Measurements from ENCODE around the gene MAGEB17.

MAGEB17 gene

GRCh38 chrX:16207634-16208033 lies 40.4 kb downstream of the MAGEB17 start:
- in situ Hi-C loops (cut with MboI; ENCODE audit: low sequenced_read_pairs) = no loop called here

GRCh38 chrX:16208601-16209000 lies 41.3 kb downstream of the MAGEB17 start:
- in situ Hi-C loops (cut with MboI; ENCODE audit: low sequenced_read_pairs) = no loop called here

DNA sequence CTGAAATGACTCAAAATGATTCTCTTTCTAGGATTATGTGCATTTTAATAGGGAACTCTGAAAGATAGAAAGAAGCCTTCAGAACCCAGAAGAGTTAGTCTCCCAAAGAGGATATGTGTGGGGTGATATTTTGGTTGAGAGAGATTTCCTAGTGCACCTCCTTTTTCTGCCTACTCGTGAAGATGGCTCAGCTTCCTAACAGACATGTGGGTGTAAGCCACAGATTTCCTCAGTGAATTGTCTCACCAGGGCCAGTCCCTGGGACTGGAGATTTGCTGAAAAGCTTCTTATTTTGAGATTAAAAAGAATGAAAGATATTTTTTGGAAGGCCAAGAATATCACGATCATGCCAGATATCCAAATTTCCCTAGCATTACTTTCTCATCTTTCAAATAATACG lies 42.8 kb downstream of the MAGEB17 start:
- in situ Hi-C loops (cut with MboI; ENCODE audit: low sequenced_read_pairs) = no loop called here

GRCh38 chrX:16212024-16212423 lies 44.7 kb downstream of the MAGEB17 start:
- in situ Hi-C loops (cut with MboI; ENCODE audit: low sequenced_read_pairs) = no loop called here

- in situ Hi-C loops (cut with MboI; ENCODE audit: low sequenced_read_pairs) = no loop called here
Measured at GRCh38 chrX:16212436-16212835, 45.2 kb downstream of the MAGEB17 start.

DNA sequence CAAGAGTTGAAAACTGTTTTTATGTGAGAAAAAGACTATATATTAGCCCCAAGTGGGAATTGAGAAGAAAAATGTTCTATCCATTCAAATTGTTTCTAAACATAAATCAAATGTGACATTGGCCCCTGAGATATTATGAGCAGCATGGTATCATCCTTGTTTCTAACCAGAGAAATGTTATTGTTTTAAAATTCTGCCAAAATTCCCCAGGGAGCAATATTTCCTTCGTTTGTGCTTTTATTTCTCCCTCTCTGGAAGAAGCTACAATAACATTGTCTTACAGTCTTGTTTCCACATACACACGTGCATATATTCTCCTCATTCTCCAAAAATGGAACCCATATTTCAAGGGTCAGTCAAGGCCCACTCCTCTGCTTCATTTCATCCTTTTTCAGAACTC lies 46.7 kb downstream of the MAGEB17 start:
- in situ Hi-C loops (cut with MboI; ENCODE audit: low sequenced_read_pairs) = no loop called here

GRCh38 chrX:16215660-16216059 lies 48.4 kb downstream of the MAGEB17 start:
- in situ Hi-C loops (cut with MboI; ENCODE audit: low sequenced_read_pairs) = no loop called here
